DMS 273 treated with DMSO at 0.1 percent for 48 hours (cell line): Measurements from ENCODE around the gene IGSF11.
A peak's percentile ranks its signal among the peaks of the same experiment; 100 is the strongest.
"Not testable (repeated sequence)": the region's sequence is repeated elsewhere in the genome, so short reads cannot be mapped to it uniquely, and the experiment has no call there.

ENCODE experiments used
- DNase-seq: peaks from one replicate; lab custom pipeline; 2025; lab: John Stamatoyannopoulos, UW

IGSF11 gene

GRCh38 chr3:118988198-118989130, 46.2 kb downstream of the IGSF11 start:
- DNase-seq = no peak

GRCh38 chr3:118987477-118987876, 47.2 kb downstream of the IGSF11 start:
- peak; percentile 71 for DNase-seq

DNA sequence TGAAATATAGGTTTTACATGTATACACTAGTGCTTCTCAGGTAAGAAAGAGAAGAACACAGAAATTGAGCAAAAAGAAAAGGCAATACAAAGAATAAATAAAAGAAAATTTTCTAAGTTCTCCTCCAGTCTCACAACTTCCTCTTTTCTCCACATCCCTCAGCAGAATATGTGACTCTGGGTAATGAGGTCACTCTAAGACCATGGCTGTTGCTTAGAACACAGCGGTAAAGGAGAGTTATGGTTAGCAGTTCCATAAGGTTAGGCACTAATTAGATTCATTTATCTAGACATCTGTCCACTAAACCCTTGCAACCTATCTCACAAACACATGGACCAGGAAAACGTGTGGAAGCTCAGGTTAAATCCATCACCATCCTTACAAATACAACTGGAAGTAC, 47.9 kb downstream of the IGSF11 start:
- DNase-seq = peak; percentile 74

GRCh38 chr3:118984699-118985098, 49.9 kb downstream of the IGSF11 start:
- DNase-seq = no peak

DNA sequence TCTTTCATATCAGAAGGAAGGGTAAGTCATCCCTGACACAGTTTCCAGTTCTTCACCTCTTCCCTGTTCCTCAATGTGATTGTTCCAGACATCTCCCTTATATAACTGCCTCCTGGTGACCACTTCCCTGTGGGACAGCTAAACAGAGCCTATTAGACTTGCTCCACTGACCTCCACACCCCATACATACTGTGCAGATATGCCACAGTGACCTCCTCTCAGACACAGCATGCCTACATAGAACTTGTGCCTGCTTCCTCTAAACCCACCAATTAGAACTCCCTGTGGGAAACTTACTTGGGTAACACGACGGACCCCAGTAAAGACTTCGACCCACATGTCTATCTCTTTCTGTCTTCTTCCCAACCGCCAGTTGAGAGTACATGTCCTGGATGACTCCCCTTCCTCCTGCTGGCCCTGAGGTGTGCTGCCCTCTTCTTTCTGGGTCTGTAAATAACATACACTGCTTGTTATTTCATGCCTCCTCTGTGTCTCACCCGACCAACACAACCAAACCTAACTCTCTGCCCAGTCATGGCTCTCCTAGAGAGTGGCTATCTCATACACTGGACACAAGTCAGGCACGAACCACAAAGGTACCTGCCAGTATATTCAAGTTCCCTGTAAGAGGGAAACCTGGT, 53.0 kb downstream of the IGSF11 start:
- no peak for DNase-seq

GRCh38 chr3:118980832-118981231, 53.8 kb downstream of the IGSF11 start:
- no peak for DNase-seq

DNA sequence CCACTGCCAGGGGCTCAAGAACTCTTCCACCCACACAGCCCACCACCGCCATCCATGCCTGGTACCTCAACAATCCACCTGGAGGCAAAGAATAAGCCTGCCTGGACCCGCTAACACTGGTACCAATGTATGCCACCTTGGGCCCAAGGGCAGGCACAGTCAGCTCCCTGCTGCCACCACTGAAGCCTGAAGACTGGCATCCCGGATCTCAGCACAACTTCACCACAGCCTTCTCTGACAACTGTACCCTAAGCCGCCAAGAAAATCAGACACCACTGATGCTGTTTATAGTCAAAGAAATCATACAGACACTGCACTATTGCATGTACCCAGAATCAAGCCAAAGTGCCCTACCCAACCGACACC, 56.3 kb downstream of the IGSF11 start:
- DNase-seq = no peak

DNA sequence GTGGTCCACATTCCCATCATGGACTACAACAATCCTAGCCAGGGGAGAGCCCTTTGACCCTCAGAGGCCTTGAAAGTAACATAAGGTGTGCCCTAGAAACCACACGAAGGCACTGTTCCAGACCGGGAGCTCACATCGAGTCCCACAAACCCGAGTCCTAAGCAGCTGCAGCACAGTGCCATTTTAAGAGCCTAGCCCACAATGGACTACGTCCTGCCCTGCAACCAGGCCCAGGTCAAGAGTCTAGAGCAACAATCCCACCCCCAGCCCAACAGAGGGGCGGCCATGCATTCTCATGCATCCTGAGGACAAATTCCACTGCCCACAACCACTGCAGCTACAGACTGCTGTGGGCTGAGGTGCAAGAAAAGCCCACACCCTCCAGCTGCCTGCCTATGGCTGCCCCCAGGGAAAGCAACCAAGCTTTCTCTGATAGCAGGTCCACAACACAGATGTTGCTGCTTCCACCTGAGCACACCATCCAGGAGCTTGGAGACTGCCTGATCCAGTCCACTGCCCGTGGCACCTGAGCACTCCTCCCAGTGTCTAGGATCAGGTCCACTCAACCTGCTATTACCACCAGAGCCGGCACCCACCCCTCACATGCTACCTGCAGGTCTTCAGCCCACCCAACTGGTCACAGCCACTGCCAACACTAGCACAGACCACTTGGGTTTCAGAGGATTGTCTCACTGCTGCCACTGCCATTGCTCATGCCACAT, 56.8 kb downstream of the IGSF11 start:
- no peak for DNase-seq

- DNase-seq = no peak
Measured at GRCh38 chr3:118977118-118977517, 57.5 kb downstream of the IGSF11 start.

DNA sequence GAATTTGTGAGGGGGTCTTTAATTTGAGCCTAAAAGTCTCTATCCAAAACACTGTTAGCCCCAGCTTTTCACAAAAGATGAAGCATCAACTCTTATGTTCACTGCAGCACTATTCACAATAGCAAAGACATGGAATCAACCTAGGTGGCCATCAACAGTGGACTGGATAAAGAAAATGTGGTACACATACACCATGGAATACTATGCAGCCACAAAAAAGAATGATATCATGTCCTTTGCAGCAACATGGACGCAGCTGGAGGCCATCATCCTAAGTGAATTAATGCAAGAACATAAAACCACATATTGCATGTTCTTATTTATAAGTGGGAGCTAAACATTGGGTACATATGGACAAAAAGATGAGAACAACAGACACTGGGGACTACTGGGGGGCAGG, 59.2 kb downstream of the IGSF11 start:
- DNase-seq = not testable (repeated sequence)

GRCh38 chr3:118974356-118975097, 60.1 kb downstream of the IGSF11 start:
- peak; percentile 88 for DNase-seq

DNA sequence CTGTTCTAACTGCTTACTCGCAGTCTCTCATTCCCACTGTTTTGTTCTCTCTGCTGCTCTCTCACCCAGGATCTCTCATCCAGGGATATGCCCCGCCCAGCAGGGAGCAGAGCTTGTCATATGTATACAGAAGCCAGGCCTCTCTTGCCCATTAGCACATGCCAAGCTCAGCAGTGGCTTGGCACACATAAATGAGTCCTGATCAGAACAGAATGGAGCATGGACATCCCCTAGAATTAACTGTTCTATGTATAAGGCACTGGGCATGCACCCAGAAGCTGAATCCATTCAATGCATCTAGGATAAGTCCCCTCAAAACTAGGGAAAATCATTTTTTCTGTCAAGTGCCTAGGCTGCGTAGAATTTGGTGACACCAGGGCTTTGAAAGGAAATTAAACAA, 61.6 kb downstream of the IGSF11 start:
- DNase-seq = no peak

DNA sequence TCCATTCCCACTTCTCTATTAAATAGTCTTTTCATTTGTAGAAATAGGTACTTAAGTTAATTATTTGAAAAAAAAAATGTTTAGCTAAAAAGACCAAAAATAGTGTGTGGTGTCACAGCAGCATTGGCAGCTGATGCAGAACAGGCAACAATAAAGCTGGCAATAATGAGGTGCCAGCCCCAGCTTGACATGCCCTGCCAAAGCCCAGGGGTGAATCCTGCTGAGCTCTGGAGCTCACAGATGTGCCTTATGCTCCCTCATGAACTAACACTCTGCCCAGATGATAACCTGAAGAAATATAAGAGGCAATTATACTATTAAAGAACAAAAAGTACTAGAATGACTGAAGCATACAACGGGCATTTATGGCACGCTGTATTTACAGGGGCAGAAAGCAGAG, 63.8 kb downstream of the IGSF11 start:
- peak; percentile 53 for DNase-seq

DNA sequence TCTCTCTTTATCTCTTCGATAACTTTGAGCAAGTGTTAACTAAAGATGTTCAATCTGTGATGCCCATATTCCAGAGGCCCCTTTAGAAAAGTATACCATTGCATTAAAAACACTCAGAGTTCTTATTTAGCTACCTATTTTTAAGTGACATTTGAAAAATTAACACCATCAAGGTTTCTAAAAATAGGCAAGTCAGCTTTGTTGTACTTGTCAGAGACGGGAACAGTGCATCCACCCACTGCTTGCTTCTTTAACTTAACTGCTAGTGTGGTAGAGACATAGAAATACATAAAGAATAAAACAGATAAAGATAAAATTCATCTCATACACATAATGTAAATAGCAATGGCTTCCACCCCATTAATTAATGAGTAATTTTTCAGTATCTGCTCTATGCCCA, 66.0 kb downstream of the IGSF11 start:
- no peak for DNase-seq

GRCh38 chr3:118968111-118968510, 66.5 kb downstream of the IGSF11 start:
- no peak for DNase-seq

DNA sequence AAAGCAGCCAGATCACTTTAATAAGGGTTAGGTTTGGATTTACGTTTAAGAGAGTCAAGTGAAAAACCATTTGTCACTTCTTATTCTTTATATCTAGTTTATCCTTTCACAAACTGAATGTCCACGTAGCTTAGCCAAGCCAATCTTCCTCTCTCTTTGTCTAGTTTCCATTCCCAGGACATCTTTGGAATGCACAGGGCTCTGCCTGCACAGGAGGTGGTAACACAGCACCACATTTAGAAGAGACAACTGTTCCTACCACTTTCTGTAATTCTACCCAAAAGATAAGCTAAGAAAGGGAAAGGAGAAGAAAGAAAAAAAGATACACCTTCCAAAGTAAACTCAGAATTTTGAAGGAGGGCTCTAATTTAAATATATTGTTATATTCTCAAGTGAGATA, 67.9 kb downstream of the IGSF11 start:
- DNase-seq = no peak

GRCh38 chr3:118963711-118964110, 70.9 kb downstream of the IGSF11 start:
- DNase-seq = no peak

DNA sequence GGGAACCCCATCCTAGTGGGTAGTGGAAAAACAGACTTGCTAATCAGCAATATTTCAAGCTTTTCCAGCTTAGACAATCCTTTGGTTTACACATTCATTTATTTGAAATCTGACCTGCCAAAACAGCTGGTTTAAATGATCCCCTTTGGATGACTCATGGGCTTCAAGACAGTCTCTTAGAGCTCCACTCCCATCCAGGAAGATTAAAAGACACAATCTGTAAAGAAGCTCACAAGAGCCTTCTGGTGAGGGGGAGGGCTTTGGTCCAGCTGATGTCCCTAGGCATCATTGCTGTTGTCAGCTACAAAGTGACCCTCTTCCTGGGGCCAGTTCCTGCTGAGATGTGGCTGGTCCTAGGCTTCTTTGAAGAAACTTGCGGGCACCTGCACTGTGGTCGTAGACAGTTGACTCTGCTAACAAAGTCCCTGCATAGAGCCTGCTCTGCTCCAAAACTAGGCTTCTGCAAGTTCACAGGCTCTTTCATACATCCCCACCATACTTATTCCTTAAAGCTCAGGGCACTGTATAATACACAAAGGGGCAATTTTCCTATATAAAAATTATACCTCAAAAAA, 73.7 kb downstream of the IGSF11 start:
- peak; percentile 79 for DNase-seq

- no peak for DNase-seq
Measured at GRCh38 chr3:118955914-118956556, 78.6 kb downstream of the IGSF11 start.

DNA sequence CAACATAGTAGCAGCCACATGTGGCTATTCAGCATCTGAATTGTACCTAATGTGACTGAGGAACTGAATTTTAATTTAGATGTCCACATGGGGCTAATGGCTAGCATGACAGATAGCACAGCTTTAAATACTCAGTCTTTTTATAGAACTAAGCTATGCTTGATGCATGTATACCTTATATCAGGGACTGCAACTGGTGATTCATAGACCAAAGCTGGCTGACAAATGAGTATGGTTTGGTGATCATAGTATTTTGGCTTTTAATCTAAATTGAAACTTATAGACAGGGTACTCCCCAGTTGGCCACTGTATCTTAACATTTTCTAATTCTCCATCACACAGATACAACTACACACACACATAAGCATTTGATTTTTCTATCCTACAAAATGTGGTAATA, 83.6 kb downstream of the IGSF11 start:
- DNase-seq = no peak

DNA sequence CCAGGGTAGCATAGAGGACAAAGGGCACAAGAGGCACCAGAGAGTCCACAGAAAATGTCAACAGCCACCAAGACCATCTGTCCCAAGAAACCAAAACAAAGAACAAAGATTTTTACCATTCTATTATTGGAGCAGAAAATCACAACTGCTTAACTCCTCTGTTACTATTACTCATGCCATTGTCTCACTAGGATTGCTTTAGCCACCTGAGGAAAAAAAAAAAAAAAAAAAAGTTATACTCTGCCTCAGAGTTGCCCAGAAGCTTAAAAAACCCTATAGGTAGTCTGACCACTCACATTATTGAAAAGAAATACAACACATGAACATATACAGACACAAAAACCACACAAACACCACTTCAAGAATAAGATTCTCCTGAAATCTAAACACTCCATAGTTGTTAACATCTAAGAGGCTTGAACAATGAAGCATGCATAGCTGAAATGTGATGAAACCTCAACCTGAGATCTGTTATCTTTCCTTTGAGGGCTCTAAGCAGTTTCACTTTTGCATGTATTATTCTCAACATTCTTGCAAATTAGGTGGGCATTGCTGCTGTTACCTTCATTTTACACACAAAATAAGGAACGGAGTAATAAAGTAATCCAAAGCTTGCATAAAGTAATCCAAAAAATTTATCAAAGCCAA, 85.4 kb downstream of the IGSF11 start:
- no peak for DNase-seq
